K562 (cell line): Measurements from ENCODE around the gene NSMCE1. TPM values are rescaled to one million over a fixed set of nuclear protein-coding genes. Genes with fewer than 3 reads are reported as not detected.

Experiments used
- CBFA2T2 ChIP-seq: fragments of 450-650 bp; conservative IDR thresholded peaks from 2 replicates; pipeline ENCODE4 v1.6.1; 2017; ENCODE audit warnings: mild to moderate bottlenecking
- CCNT2 ChIP-seq: IDR thresholded peaks from 2 replicates; pipeline ENCODE4 v1.6.1; 2011; ENCODE audit warnings: borderline replicate concordance, low read depth, mild to moderate bottlenecking, moderate library complexity, mixed read lengths, low read length; ENCODE audit not compliant: insufficient read length; ENCODE audit errors: extremely low read depth
- CEBPB ChIP-seq: fragments of 450-650 bp; IDR thresholded peaks from 2 replicates; pipeline ENCODE4 v1.6.1; 2016; ENCODE audit warnings: missing genetic modification characterization, missing compliant biosample characterization
- CEBPG ChIP-seq, 3 experiments: fragments of 200-800 bp in 1 of 3; sonication (Bioruptor generic) in 1 of 3; sonication (generic) in 1 of 3; formaldehyde crosslinking in 1 of 3; IDR thresholded peaks in 2 of 3; conservative IDR thresholded peaks in 1 of 3; 2 replicates each; pipeline versions ENCODE4 v1.6.1 to v1.8.0; 2016 to 2022; ENCODE audit warnings: missing compliant biosample characterization in 2 of 3, missing genetic modification characterization in 2 of 3, mild to moderate bottlenecking in 1 of 3, missing genetic modification reagents in 1 of 3
- CHD4 ChIP-seq: fragments of 200-600 bp; sonication (generic); IDR thresholded peaks from 3 replicates; pipeline ENCODE4 v1.6.1; 2012; ENCODE audit warnings: low read depth, mild to moderate bottlenecking, mixed read lengths, low read length, inconsistent platforms; ENCODE audit not compliant: insufficient read depth, insufficient replicate concordance, poor library complexity, severe bottlenecking
- EHMT2 ChIP-seq: fragments of 450-650 bp; IDR thresholded peaks from 2 replicates; pipeline ENCODE4 v1.6.1; 2018; ENCODE audit warnings: antibody characterized with exemption
- FOXM1 ChIP-seq, 2 experiments: fragments of 450-650 bp in 1 of 2; sonication (generic) in 1 of 2; formaldehyde crosslinking in 1 of 2; IDR thresholded peaks; 2 replicates each; pipeline versions ENCODE4 v1.6.1 to v1.9.0; 2017 to 2022; ENCODE audit warnings: low read depth in 2 of 2, mild to moderate bottlenecking in 2 of 2, missing genetic modification reagents in 1 of 2, moderate library complexity in 1 of 2
- KAT2B ChIP-seq: IDR thresholded peaks from one replicate; pipeline ENCODE4 v1.6.1; 2012; ENCODE audit warnings: low read depth, mild to moderate bottlenecking, control low read depth, inconsistent platforms, low read length, moderate library complexity
- KDM2B ChIP-seq: fragments of 250-450 bp; sonication (Bioruptor Pico); IDR thresholded peaks from 2 replicates; pipeline ENCODE4 v1.8.0; 2021; ENCODE audit warnings: mild to moderate bottlenecking, moderate library complexity
- MEF2D ChIP-seq: conservative IDR thresholded peaks from 2 replicates; pipeline ENCODE4 v1.6.1; 2016; ENCODE audit warnings: low read depth, missing genetic modification characterization, missing compliant biosample characterization
- MEIS2 ChIP-seq: fragments of 450-650 bp; IDR thresholded peaks from 2 replicates; pipeline ENCODE4 v1.6.1; 2014; ENCODE audit warnings: mild to moderate bottlenecking; ENCODE audit not compliant: partially characterized antibody
- XRCC4 ChIP-seq: IDR thresholded peaks from one replicate; pipeline ENCODE4 v1.6.1; 2011; ENCODE audit not compliant: insufficient read depth, insufficient read length; ENCODE audit errors: extremely low read depth
- ZNF263 ChIP-seq: sonication (generic); formaldehyde crosslinking; IDR thresholded peaks from 2 replicates; pipeline ENCODE4 v1.8.0; 2022; ENCODE audit warnings: mild to moderate bottlenecking, missing genetic modification reagents, borderline replicate concordance
- ZNF695 ChIP-seq: fragments of 450-650 bp; formaldehyde crosslinking; IDR thresholded peaks from 2 replicates; pipeline ENCODE4 v1.4.0; 2020; ENCODE audit warnings: mild to moderate bottlenecking, moderate library complexity
- polyA plus RNA-seq, 8 experiments: library from polyadenylated mRNA; depleted of rRNA in 4 of 8; stranded (reverse) in 5 of 8; unstranded in 3 of 8; fragments of >200 nt; fragmentation: Nextera tagmentation in 2 of 8; fragmentation: Illumina TruSeq in 1 of 8; extraction: Ambion mirVana in 2 of 8; extraction: Trizol in 1 of 8; gene quantifications; 2 replicates each; pipeline versions ENCODE4 v1.2.1 to v1.2.3, GENCODE V29; 2011 to 2014; ENCODE audit warnings: inconsistent platforms in 1 of 8, missing spikeins in 1 of 8
- total RNA-seq, 7 experiments: library from RNA; depleted of rRNA in 6 of 7; stranded (reverse); fragments of >200 nt in 6 of 7; fragmentation: Illumina TruSeq in 2 of 7; extraction: Trizol in 2 of 7; gene quantifications; 2 replicates each; pipeline versions ENCODE4 v1.2.1 to v1.2.3, GENCODE V29; 2011 to 2021; ENCODE audit warnings: low replicate concordance in 1 of 7
- TF ChIP-seq, protein P1 (sequence below): fragments of 250-450 bp; sonication (Bioruptor Pico); IDR thresholded peaks from 2 replicates; pipeline ENCODE4 v1.8.0; 2022; ENCODE audit warnings: inconsistent platforms, mild to moderate bottlenecking, moderate library complexity, borderline replicate concordance
- TF ChIP-seq, protein P2 (sequence below): fragments of 450-650 bp; IDR thresholded peaks from 2 replicates; pipeline ENCODE4 v1.6.1; 2014; ENCODE audit warnings: low read depth, mild to moderate bottlenecking, moderate library complexity, borderline replicate concordance
- TF ChIP-seq, protein P3 (sequence below): fragments of 450-650 bp; IDR thresholded peaks from 2 replicates; pipeline ENCODE4 v1.6.1; 2018; ENCODE audit warnings: mild to moderate bottlenecking, low read depth; ENCODE audit not compliant: partially characterized antibody
- TF ChIP-seq, protein P4 (sequence below), 2 experiments: fragments of 250-450 bp in 1 of 2; fragments of 450-650 bp in 1 of 2; sonication (Bioruptor Pico) in 1 of 2; IDR thresholded peaks; 2 replicates each; pipeline versions ENCODE4 v1.6.1 to v1.8.0; 2016 to 2021; ENCODE audit warnings: mild to moderate bottlenecking in 2 of 2, moderate library complexity in 2 of 2, missing compliant biosample characterization in 1 of 2, missing genetic modification characterization in 1 of 2
- TF ChIP-seq, protein P5 (sequence below): sonication (generic); formaldehyde crosslinking; IDR thresholded peaks from 2 replicates; pipeline ENCODE4 v1.9.0; 2022; ENCODE audit warnings: mild to moderate bottlenecking, missing genetic modification reagents

Gene NSMCE1
- total and polyA plus RNA-seq, 9 of the 15 experiments (the other 6 are each of a cell fraction or from before 2014, with no cell fraction given): 52.1 to 163 (median 61.5) TPM

DNA sequence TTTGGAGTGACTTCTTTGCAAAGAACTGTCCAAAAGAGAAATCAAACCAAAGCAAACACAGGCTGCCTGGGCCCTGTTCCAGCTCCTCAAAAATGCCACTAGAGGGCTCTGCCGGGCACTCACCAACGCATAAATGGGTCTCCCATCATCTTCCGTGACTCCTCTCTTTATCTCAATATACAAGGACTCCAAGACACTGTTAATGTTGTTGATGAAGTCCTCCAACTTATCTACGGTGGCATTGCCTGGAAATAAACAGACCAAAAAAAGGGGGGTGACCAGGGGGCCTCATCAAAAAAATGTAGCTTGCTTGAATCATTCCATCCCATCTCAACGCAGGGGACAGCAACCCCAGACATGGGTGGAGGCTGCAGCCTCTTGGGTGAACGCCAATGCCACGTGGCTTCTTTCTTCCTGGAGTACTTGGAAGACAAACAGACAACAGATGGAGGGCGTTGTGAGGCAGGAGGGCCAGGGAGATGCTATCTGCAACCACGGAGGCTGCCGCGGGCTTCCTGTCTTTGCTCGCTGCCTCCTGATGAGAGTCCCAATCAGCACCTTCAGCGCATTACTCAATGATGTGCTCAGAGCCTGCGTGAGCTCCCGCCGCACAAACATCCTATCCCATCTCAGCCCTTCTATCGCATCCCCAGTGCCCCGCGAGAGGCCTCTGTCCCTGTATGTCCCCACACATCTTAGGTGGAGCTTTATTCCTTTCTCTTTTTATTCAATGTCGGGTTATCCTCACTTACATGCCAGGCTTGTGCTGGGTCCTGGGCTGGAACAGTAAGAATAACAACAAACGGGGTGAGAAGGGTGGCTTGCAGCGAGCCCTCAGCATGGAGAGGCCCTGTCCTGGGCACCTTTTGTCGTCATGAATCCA, 33.3 kb downstream of the NSMCE1 start (continued):
- TF ChIP-seq, protein P1, sequence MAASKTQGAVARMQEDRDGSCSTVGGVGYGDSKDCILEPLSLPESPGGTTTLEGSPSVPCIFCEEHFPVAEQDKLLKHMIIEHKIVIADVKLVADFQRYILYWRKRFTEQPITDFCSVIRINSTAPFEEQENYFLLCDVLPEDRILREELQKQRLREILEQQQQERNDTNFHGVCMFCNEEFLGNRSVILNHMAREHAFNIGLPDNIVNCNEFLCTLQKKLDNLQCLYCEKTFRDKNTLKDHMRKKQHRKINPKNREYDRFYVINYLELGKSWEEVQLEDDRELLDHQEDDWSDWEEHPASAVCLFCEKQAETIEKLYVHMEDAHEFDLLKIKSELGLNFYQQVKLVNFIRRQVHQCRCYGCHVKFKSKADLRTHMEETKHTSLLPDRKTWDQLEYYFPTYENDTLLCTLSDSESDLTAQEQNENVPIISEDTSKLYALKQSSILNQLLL (CRISPR knock-in tag): no peak
- TF ChIP-seq CBFA2T2: peak; percentile 32; the same call in 1 of the 2 replicates
- TF ChIP-seq EHMT2: peak; percentile 56; the same call in 1 of the 2 replicates
- TF ChIP-seq, protein P2, sequence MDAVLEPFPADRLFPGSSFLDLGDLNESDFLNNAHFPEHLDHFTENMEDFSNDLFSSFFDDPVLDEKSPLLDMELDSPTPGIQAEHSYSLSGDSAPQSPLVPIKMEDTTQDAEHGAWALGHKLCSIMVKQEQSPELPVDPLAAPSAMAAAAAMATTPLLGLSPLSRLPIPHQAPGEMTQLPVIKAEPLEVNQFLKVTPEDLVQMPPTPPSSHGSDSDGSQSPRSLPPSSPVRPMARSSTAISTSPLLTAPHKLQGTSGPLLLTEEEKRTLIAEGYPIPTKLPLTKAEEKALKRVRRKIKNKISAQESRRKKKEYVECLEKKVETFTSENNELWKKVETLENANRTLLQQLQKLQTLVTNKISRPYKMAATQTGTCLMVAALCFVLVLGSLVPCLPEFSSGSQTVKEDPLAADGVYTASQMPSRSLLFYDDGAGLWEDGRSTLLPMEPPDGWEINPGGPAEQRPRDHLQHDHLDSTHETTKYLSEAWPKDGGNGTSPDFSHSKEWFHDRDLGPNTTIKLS: peak; percentile 99
- no peak for TF ChIP-seq CHD4
- no peak for TF ChIP-seq ZNF695 (CRISPR knock-in tag)
- 0 out of 2 replicates have a peak, but pooled peaks have one; percentile 22 for TF ChIP-seq FOXM1 (IDR thresholded peaks at IDR 0.05; ENCODE audit: low read depth)
- TF ChIP-seq FOXM1 (CRISPR knock-in tag; IDR thresholded peaks at IDR 0.05; ENCODE audit: low read depth): no peak
- TF ChIP-seq MEIS2: peak; percentile 88
- TF ChIP-seq KDM2B (CRISPR knock-in tag): no peak
- TF ChIP-seq, protein P3, sequence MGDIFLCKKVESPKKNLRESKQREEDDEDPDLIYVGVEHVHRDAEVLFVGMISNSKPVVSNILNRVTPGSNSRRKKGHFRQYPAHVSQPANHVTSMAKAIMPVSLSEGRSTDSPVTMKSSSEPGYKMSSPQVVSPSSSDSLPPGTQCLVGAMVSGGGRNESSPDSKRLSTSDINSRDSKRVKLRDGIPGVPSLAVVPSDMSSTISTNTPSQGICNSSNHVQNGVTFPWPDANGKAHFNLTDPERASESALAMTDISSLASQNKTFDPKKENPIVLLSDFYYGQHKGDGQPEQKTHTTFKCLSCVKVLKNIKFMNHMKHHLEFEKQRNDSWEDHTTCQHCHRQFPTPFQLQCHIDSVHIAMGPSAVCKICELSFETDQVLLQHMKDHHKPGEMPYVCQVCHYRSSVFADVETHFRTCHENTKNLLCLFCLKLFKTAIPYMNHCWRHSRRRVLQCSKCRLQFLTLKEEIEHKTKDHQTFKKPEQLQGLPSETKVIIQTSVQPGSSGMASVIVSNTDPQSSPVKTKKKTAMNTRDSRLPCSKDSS: no peak
- TF ChIP-seq MEF2D: peak; percentile 57; the same call in 1 of the 2 replicates
- TF ChIP-seq, protein P4, sequence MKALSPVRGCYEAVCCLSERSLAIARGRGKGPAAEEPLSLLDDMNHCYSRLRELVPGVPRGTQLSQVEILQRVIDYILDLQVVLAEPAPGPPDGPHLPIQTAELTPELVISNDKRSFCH (CRISPR knock-in tag; IDR thresholded peaks at IDR 0.05): no peak
- TF ChIP-seq, protein P4 (tag; IDR thresholded peaks at IDR 0.05): peak; percentile 51; the same call in 1 of the 2 replicates
- peak; percentile 72 for TF ChIP-seq CCNT2
- TF ChIP-seq, protein P5, sequence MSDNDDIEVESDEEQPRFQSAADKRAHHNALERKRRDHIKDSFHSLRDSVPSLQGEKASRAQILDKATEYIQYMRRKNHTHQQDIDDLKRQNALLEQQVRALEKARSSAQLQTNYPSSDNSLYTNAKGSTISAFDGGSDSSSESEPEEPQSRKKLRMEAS (CRISPR knock-in tag): peak; percentile 82
- TF ChIP-seq CEBPG (CRISPR knock-in tag; IDR thresholded peaks at IDR 0.05): no peak
- TF ChIP-seq CEBPG (tag; conservative IDR thresholded peaks at IDR 0.05 in 1 of 2, IDR thresholded peaks at IDR 0.05 in 1 of 2): peak; percentile 61 to 74
- TF ChIP-seq CEBPB: peak; percentile 83
- TF ChIP-seq XRCC4: no peak
- peak; percentile 15; the same call in 1 of the 2 replicates for TF ChIP-seq ZNF263 (CRISPR knock-in tag)
- no peak for TF ChIP-seq KAT2B
